GM10248 (cell line): Measurements from ENCODE around the gene HIRA.
"Not testable (repeated sequence)": the region's sequence is repeated elsewhere in the genome, so short reads cannot be mapped to it uniquely, and the experiment has no call there.

Source experiments
- CTCF ChIA-PET: fragments of 300-600 bp; sonication (Branson Sonifier 250); formaldehyde crosslinking; extraction: SDS; loops from one replicate; lab custom pipeline; 2021; ENCODE audit warnings: antibody characterized with exemption; lab: Yijun Ruan, JAX
- POLR2A ChIA-PET: fragments of 350-650 bp; sonication (Branson Sonifier 250); formaldehyde crosslinking; extraction: SDS; loops from one replicate; lab custom pipeline; 2020; ENCODE audit warnings: antibody characterized with exemption; lab: Yijun Ruan, JAX
- DNase-seq: peaks from one replicate; pipeline ENCODE4 v3.0.0; 2012; ENCODE audit errors: extremely low spot score
- CTCF ChIP-seq: IDR thresholded peaks from 2 replicates; pipeline ENCODE4 v1.5.1; 2012; ENCODE audit warnings: mild to moderate bottlenecking, low read depth; ENCODE audit errors: extremely low read depth, missing control alignments, control extremely low read depth

Gene HIRA

GRCh38 chr22:19330865-19331418, 100.6 kb downstream of the HIRA start:
- POLR2A ChIA-PET, result no interaction called here
- CTCF ChIA-PET, result interaction anchor here (0.8 to 0.9 kb wide), 2 partner anchors 13 to 37 kb away, joined by 3 read pairs; no protein-coding TSS in a partner anchor
- TF ChIP-seq CTCF, result no peak
- no peak for DNase-seq

- POLR2A ChIA-PET, CTCF ChIA-PET, DNase-seq: not testable (repeated sequence)
Measured at GRCh38 chr22:19330205-19330604, 101.3 kb downstream of the HIRA start.

- CTCF ChIA-PET, result no interaction called here
- POLR2A ChIA-PET, result no interaction called here
- no peak for DNase-seq
Measured at GRCh38 chr22:19329454-19329853, 102.1 kb downstream of the HIRA start.

GRCh38 chr22:19325296-19325948, 106.1 kb downstream of the HIRA start:
- no peak for DNase-seq
- TF ChIP-seq CTCF, result no peak
- ChIA-PET CTCF (no interaction called here), POLR2A (no interaction called here)

More at GRCh38 chr22:19329454-19329853, 102.1 kb downstream of the HIRA start:
- TF ChIP-seq CTCF, result no peak

GRCh38 chr22:19323420-19323819, 108.1 kb downstream of the HIRA start:
- DNase-seq, CTCF ChIA-PET, POLR2A ChIA-PET: not testable (repeated sequence)

GRCh38 chr22:19321757-19322156, 109.8 kb downstream of the HIRA start:
- DNase-seq, result no peak
- TF ChIP-seq CTCF, result no peak
- ChIA-PET POLR2A (no interaction called here), CTCF (no interaction called here)

GRCh38 chr22:19320136-19320535, 111.4 kb downstream of the HIRA start:
- POLR2A ChIA-PET, result not testable (repeated sequence)

GRCh38 chr22:19319281-19319680, 112.3 kb downstream of the HIRA start:
- ChIA-PET CTCF (no interaction called here), POLR2A (no interaction called here)
- no peak for TF ChIP-seq CTCF
- DNase-seq, result no peak

More at GRCh38 chr22:19320136-19320535, 111.4 kb downstream of the HIRA start:
- CTCF ChIA-PET, DNase-seq: not testable (repeated sequence)
